ENCODE results near the gene QDPR. TPM values are rescaled to one million over a fixed set of nuclear protein-coding genes. Genes with fewer than 3 reads are reported as not detected.
A peak's percentile ranks its signal among the peaks of the same experiment; 100 is the strongest.

The QDPR gene
- polyA plus RNA-seq, 1 donor (not counting 4 experiments of a cell fraction or from before 2014, with no cell fraction given): 65.6 TPM

GRCh38 chr4:17514865-17515264, 3.0 kb upstream of the QDPR start, which contains the start of gene CLRN2:
Gene CLRN2, plus strand, starts transcription at chr4:17515165. Its CDS starts 102 bp downstream, at chr4:17515267.
- H3K4me2 ChIP-seq (ENCODE audit: control insufficient read depth, extremely low read depth, insufficient read depth, low read depth, low read length): no peak within 1 kb of the TSS
- TF ChIP-seq CTCF (optimal IDR thresholded peaks at IDR 0.05 in 1 of 3, IDR thresholded peaks at IDR 0.05 in 1 of 3, conservative IDR thresholded peaks at IDR 0.05 in 1 of 3; ENCODE audit: extremely low read depth in 1 of 3, insufficient read depth in 2 of 3, low read length in 3 of 3) (no peak), EZH2 (IDR thresholded peaks at IDR 0.05; ENCODE audit: low read length) (no peak)
- H2AFZ ChIP-seq (ENCODE audit: control insufficient read depth, low read length): no peak within 1 kb of the TSS
- no peak within 1 kb of the TSS for H3K4me3 ChIP-seq (ENCODE audit: control insufficient read depth in 2 of 3, extremely low read depth in 1 of 3, insufficient read depth in 2 of 3, low read depth in 1 of 3, low read length in 3 of 3)
- dilution Hi-C loops (cut with MboI; ENCODE audit: extremely low pct_ligation_motif_present, low sequenced_read_pairs): no loop called here
- no peaks in the 10 kb centered on the region for H4K20me1 ChIP-seq (ENCODE audit: control insufficient read depth, extremely low read depth, insufficient read depth, low read length)
- no peaks in the 10 kb centered on the region for H3K9me1 ChIP-seq (ENCODE audit: control insufficient read depth, extremely low read depth, insufficient read depth, low read length)
- no peaks in the 10 kb centered on the region for H3K36me3 ChIP-seq (ENCODE audit: control insufficient read depth in 2 of 2, extremely low read depth in 1 of 2, insufficient read depth in 2 of 2, low read length in 2 of 2)
- no peak for FAIRE-seq
- peaks cover 21% of the 10 kb centered on the region for H3K4me1 ChIP-seq (ENCODE audit: control insufficient read depth, extremely low read depth, insufficient read depth, low read length)
- no peak for DNase-seq (ENCODE audit: low read depth, low spot score)
- no peak within 1 kb of the TSS for H3K27ac ChIP-seq (ENCODE audit: control insufficient read depth, insufficient read depth, low read length)
- H3K27me3 ChIP-seq (ENCODE audit: control insufficient read depth, extremely low read depth, insufficient read depth, low read length): peaks cover 4% of the 10 kb centered on the region
- H3K9me3 ChIP-seq (ENCODE audit: control insufficient read depth, low read depth, low read length): no peaks in the 10 kb centered on the region
- H3K79me2 ChIP-seq (ENCODE audit: control insufficient read depth, insufficient read depth, low read length): peaks cover 13% of the 10 kb centered on the region
- H3K9ac ChIP-seq (ENCODE audit: control insufficient read depth, extremely low read depth, insufficient read depth, low read length): no peak within 1 kb of the TSS

- Histone ChIP-seq H4K20me1 (ENCODE audit: control insufficient read depth, extremely low read depth, insufficient read depth, low read length) (no peaks in the 10 kb centered on the region), H3K27me3 (ENCODE audit: control insufficient read depth, extremely low read depth, insufficient read depth, low read length) (peaks cover 4% of the 10 kb centered on the region), H3K4me1 (ENCODE audit: control insufficient read depth, extremely low read depth, insufficient read depth, low read length) (peaks cover 21% of the 10 kb centered on the region), H3K4me2 (ENCODE audit: control insufficient read depth, extremely low read depth, insufficient read depth, low read depth, low read length) (peak overlapping the region; percentile 26), H3K27ac (ENCODE audit: control insufficient read depth, insufficient read depth, low read length) (no peak overlapping the region), H3K79me2 (ENCODE audit: control insufficient read depth, insufficient read depth, low read length) (peaks cover 15% of the 10 kb centered on the region), H3K4me3 (ENCODE audit: control insufficient read depth in 2 of 3, extremely low read depth in 1 of 3, insufficient read depth in 2 of 3, low read depth in 1 of 3, low read length in 3 of 3) (no peak overlapping the region), H3K9ac (ENCODE audit: control insufficient read depth, extremely low read depth, insufficient read depth, low read length) (no peak overlapping the region), H3K9me3 (ENCODE audit: control insufficient read depth, low read depth, low read length) (no peaks in the 10 kb centered on the region), H2AFZ (ENCODE audit: control insufficient read depth, low read length) (no peak overlapping the region), H3K36me3 (ENCODE audit: control insufficient read depth in 2 of 2, extremely low read depth in 1 of 2, insufficient read depth in 2 of 2, low read length in 2 of 2) (peaks cover 0 to 1% of the 10 kb centered on the region in 2 experiments), H3K9me1 (ENCODE audit: control insufficient read depth, extremely low read depth, insufficient read depth, low read length) (peaks cover 2% of the 10 kb centered on the region)
- FAIRE-seq: peak; percentile 17
- TF ChIP-seq CTCF (optimal IDR thresholded peaks at IDR 0.05 in 1 of 3, IDR thresholded peaks at IDR 0.05 in 1 of 3, conservative IDR thresholded peaks at IDR 0.05 in 1 of 3; ENCODE audit: extremely low read depth in 1 of 3, insufficient read depth in 2 of 3, low read length in 3 of 3) (no peak), EZH2 (IDR thresholded peaks at IDR 0.05; ENCODE audit: low read length) (no peak)
- dilution Hi-C loops (cut with MboI; ENCODE audit: extremely low pct_ligation_motif_present, low sequenced_read_pairs): no loop called here
- peak; percentile 38 for DNase-seq (ENCODE audit: low read depth, low spot score)
Observed at GRCh38 chr4:17512973-17513665, 1.2 kb upstream of the QDPR start.
